IPS-15b (cell line): ENCODE results near the gene HOTAIR.

ENCODE experiments used
- H3K27me3 ChIP-seq: one replicate; pipeline ENCODE4 v1.6.1; 2013; ENCODE audit warnings: low read length; ENCODE audit not compliant: control insufficient read depth, insufficient read depth
- H3K36me3 ChIP-seq: one replicate; pipeline ENCODE4 v1.6.1; 2013; ENCODE audit warnings: low read length; ENCODE audit not compliant: control insufficient read depth, insufficient read depth
- H3K4me1 ChIP-seq: one replicate; pipeline ENCODE4 v1.6.1; 2013; ENCODE audit warnings: mild to moderate bottlenecking, low read length; ENCODE audit not compliant: control insufficient read depth, insufficient read depth
- H3K4me3 ChIP-seq: one replicate; pipeline ENCODE4 v1.5.1; 2013; ENCODE audit warnings: low read depth, low read length
- H3K9ac ChIP-seq: one replicate; pipeline ENCODE4 v1.6.1; 2013; ENCODE audit warnings: low read depth, mild to moderate bottlenecking, low read length
- H3K9me3 ChIP-seq: one replicate; pipeline ENCODE4 v1.6.1; 2013; ENCODE audit warnings: mild to moderate bottlenecking, low read length; ENCODE audit not compliant: control insufficient read depth, insufficient read depth

Gene HOTAIR

GRCh38 chr12:53980104-53980801 is 5.5 kb upstream of the HOTAIR start:
- H3K4me3 ChIP-seq = peak overlapping the region; percentile 8
- H3K9me3 ChIP-seq = no peaks in the 10 kb centered on the region
- H3K36me3 ChIP-seq = no peaks in the 10 kb centered on the region
- no peaks in the 10 kb centered on the region for H3K4me1 ChIP-seq
- H3K27me3 ChIP-seq = peaks cover 96% of the 10 kb centered on the region
- H3K9ac ChIP-seq = no peak overlapping the region

- peak overlapping the region; percentile 22 for H3K4me3 ChIP-seq
- H3K27me3 ChIP-seq = peaks cover 100% of the 10 kb centered on the region
- H3K36me3 ChIP-seq = no peaks in the 10 kb centered on the region
- no peaks in the 10 kb centered on the region for H3K9me3 ChIP-seq
- no peak overlapping the region for H3K9ac ChIP-seq
- no peaks in the 10 kb centered on the region for H3K4me1 ChIP-seq
Observed at GRCh38 chr12:53978477-53979356, 4.0 kb upstream of the HOTAIR start.

GRCh38 chr12:53977596-53978445 is 3.1 kb upstream of the HOTAIR start:
- Histone ChIP-seq H3K36me3 (no peaks in the 10 kb centered on the region), H3K4me1 (no peaks in the 10 kb centered on the region), H3K9ac (no peak overlapping the region), H3K9me3 (no peaks in the 10 kb centered on the region), H3K4me3 (peak overlapping the region; percentile 13), H3K27me3 (peaks cover 100% of the 10 kb centered on the region)

- Histone ChIP-seq H3K9ac (no peak overlapping the region), H3K36me3 (no peaks in the 10 kb centered on the region), H3K9me3 (no peaks in the 10 kb centered on the region), H3K4me1 (no peaks in the 10 kb centered on the region), H3K27me3 (peaks cover 100% of the 10 kb centered on the region), H3K4me3 (peak overlapping the region; percentile 32)
Observed at GRCh38 chr12:53976823-53977595, 2.3 kb upstream of the HOTAIR start.

GRCh38 chr12:53976172-53976822 is 1.5 kb upstream of the HOTAIR start:
- H3K4me3 ChIP-seq = peak overlapping the region; percentile 32
- H3K4me1 ChIP-seq = no peaks in the 10 kb centered on the region
- H3K9ac ChIP-seq = no peak overlapping the region
- no peaks in the 10 kb centered on the region for H3K9me3 ChIP-seq
- H3K27me3 ChIP-seq = peaks cover 100% of the 10 kb centered on the region
- no peaks in the 10 kb centered on the region for H3K36me3 ChIP-seq

- no peaks in the 10 kb centered on the region for H3K4me1 ChIP-seq
- no peak overlapping the region for H3K9ac ChIP-seq
- peak overlapping the region; percentile 32 for H3K4me3 ChIP-seq
- H3K36me3 ChIP-seq = no peaks in the 10 kb centered on the region
- H3K9me3 ChIP-seq = no peaks in the 10 kb centered on the region
- H3K27me3 ChIP-seq = peaks cover 100% of the 10 kb centered on the region
Observed at GRCh38 chr12:53975479-53976152, 862 bp upstream of the HOTAIR start.

GRCh38 chr12:53975064-53975471 is 314 bp upstream of the HOTAIR start:
- H3K27me3 ChIP-seq = peaks cover 100% of the 10 kb centered on the region
- no peaks in the 10 kb centered on the region for H3K36me3 ChIP-seq
- H3K4me3 ChIP-seq = no peak overlapping the region
- H3K4me1 ChIP-seq = no peaks in the 10 kb centered on the region
- no peak overlapping the region for H3K9ac ChIP-seq
- no peaks in the 10 kb centered on the region for H3K9me3 ChIP-seq

- Histone ChIP-seq H3K9ac (no peak overlapping the region), H3K27me3 (peaks cover 100% of the 10 kb centered on the region), H3K36me3 (no peaks in the 10 kb centered on the region), H3K9me3 (no peaks in the 10 kb centered on the region), H3K4me1 (no peaks in the 10 kb centered on the region), H3K4me3 (peak overlapping the region; percentile 24)
Observed at GRCh38 chr12:53973236-53974042, 1.3 kb downstream of the HOTAIR start.

- H3K9ac ChIP-seq = no peak within 1 kb of the TSS
- H3K4me1 ChIP-seq = no peaks in the 10 kb centered on the region
Observed at GRCh38 chr12:53972722-53973235, 2.0 kb downstream of the HOTAIR start, which contains the start of gene HOXC11. HOXC11 (plus strand) TSS chr12:53973126; CDS start chr12:53973242, 116 bp downstream.

More at GRCh38 chr12:53972722-53973235, 2.0 kb downstream of the HOTAIR start, which contains the start of gene HOXC11:
- Histone ChIP-seq H3K9me3 (no peaks in the 10 kb centered on the region), H3K27me3 (peaks cover 100% of the 10 kb centered on the region), H3K4me3 (peak within 1 kb of the TSS; percentile 24), H3K36me3 (no peaks in the 10 kb centered on the region)
